Upper lobe of left lung (tissue), 4 donors: ENCODE data around the gene DOCK1.

Experiments
- POLR2A ChIP-seq, 4 donors: fragments of 450-650 bp; IDR thresholded peaks; one replicate each; pipeline ENCODE4 v1.5.1; 2016 to 2017; ENCODE audit warnings: antibody characterized with exemption in 4 of 4, mild to moderate bottlenecking in 2 of 4
- POLR2AphosphoS5 ChIP-seq, 2 donors: sonication (generic); formaldehyde crosslinking; IDR thresholded peaks; one replicate each; pipeline ENCODE4 v1.5.1; 2017; ENCODE audit warnings: antibody characterized with exemption in 2 of 2

DNA sequence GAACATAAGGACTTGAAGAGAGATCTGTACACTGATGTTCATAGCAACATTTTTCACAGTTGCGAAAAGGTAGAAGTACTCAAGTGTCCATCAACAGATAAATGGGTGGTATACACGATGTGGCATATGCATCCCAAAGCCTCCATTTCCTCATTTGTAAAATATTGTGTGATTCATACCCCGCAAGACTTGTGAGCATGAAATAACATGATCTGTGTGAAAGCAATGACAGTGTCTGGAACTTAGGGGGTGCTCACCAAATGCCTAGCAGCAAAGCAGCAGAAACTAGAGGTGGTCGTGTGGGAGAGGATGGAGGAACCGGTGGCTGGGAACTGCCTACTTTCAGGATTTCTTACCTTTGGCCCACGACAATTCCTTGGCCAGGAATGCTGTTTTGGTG, 426.5 kb downstream of the DOCK1 start:
- TF ChIP-seq POLR2AphosphoS5 (IDR thresholded peaks at IDR 0.05): no peak
- no peak for TF ChIP-seq POLR2A (IDR thresholded peaks at IDR 0.05)
